Esophagus squamous epithelium (tissue), 5 donors: ENCODE measurements around the gene ENHO. TPM values are rescaled to one million over a fixed set of nuclear protein-coding genes. Genes with fewer than 3 reads are reported as not detected.

Experiments used
- DNase-seq: peaks from one replicate; lab custom pipeline; 2025; lab: John Stamatoyannopoulos, UW
- H3K27ac ChIP-seq, 4 donors: fragments of 200-600 bp; sonication (generic); one replicate each; pipeline ENCODE4 v1.5.1; 2016 to 2019; ENCODE audit warnings: mild to moderate bottlenecking in 1 of 4
- H3K27me3 ChIP-seq, 4 donors: fragments of 200-600 bp; sonication (generic); 1 replicate in 3 of 4; 2 replicates in 1 of 4; pipeline versions ENCODE4 v1.5.1 to v1.6.0; 2017 to 2021; ENCODE audit warnings: antibody characterized with exemption in 1 of 4
- H3K36me3 ChIP-seq, 3 donors: fragments of 200-600 bp; sonication (generic); one replicate each; pipeline ENCODE4 v1.5.1; 2016 to 2019
- H3K4me1 ChIP-seq, 3 donors: fragments of 200-600 bp; sonication (generic); one replicate each; pipeline ENCODE4 v1.5.1; 2017 to 2019
- H3K4me3 ChIP-seq, 4 donors: fragments of 200-600 bp; sonication (generic); 1 replicate in 3 of 4; 2 replicates in 1 of 4; pipeline ENCODE4 v1.5.1; 2016 to 2019; ENCODE audit warnings: mild to moderate bottlenecking in 2 of 4, moderate library complexity in 1 of 4
- H3K9me3 ChIP-seq, 3 donors: fragments of 200-600 bp; sonication (generic); one replicate each; pipeline ENCODE4 v1.5.1; 2016 to 2019
- POLR2A ChIP-seq, 4 donors: fragments of 450-650 bp; IDR thresholded peaks; one replicate each; pipeline ENCODE4 v1.6.1; 2017; ENCODE audit warnings: antibody characterized with exemption in 4 of 4, mild to moderate bottlenecking in 4 of 4, moderate library complexity in 3 of 4
- WGBS, 2 donors: methylation state at CpG; one replicate each; pipeline ENCODE4 v1.1.5; 2018; 5-methylcytosine and 5-hydroxymethylcytosine counted together
- intact Hi-C: fragments of 100-400 bp; cut with DNase I; formaldehyde crosslinking; loops from one replicate; pipeline ENCODE4 v1.15.0; 2022
- total RNA-seq, 4 donors: library from RNA; depleted of rRNA; stranded (reverse); fragments of >200 nt; gene quantifications; one replicate each; pipeline ENCODE4 v1.1.0, GENCODE V29; 2016
- TF ChIP-seq, protein P1 (sequence below), 6 experiments: fragments of 450-650 bp in 4 of 6; fragments of 200-600 bp in 2 of 6; sonication (generic) in 2 of 6; IDR thresholded peaks; one replicate each; pipeline ENCODE4 v1.5.1; 2016 to 2019; ENCODE audit warnings: antibody characterized with exemption in 6 of 6, mild to moderate bottlenecking in 4 of 6, moderate library complexity in 4 of 6
- donor health status: DM: yes; HTN: yes; CAD: no.

Gene ENHO
- total RNA-seq, 4 donors from 2014 or later, result 0.38 TPM; not detected in 3

DNA sequence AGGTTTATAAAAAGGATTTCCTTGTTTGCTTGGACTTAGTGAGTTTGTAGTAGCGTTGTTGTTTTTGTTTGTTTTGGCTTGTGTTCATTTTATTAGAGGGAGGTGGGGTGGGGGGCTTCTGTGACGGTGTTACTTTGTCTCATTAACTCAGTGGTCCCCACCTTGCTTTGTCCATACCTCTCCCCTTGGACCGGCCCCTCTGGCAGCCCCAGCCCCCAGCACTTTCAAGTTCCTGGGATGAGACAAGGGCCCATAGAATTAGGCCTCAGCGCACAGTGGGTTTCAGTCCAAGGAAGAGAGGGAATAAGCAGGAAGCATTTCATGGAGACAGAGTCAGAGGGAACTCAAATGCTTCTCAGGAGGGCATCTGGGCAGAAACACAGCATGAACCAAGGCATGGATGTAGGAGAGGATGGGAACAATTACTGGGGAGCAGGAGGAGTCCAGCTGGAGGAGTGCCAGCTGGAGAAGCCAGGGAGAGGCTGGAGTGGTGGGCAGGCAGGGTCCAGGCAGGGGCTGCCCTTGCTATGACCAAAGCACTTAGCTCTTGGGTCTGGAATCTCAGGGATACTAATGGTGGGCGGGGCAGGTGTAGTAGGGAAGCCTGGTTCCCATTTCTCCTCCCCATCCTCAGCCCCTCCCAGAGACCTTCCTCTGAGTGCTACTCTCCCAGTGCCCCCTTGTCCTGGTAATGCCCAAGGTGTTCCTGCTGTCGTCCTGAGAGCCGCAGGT lies 23.5 kb upstream of the ENHO start:
- TF ChIP-seq, protein P1, sequence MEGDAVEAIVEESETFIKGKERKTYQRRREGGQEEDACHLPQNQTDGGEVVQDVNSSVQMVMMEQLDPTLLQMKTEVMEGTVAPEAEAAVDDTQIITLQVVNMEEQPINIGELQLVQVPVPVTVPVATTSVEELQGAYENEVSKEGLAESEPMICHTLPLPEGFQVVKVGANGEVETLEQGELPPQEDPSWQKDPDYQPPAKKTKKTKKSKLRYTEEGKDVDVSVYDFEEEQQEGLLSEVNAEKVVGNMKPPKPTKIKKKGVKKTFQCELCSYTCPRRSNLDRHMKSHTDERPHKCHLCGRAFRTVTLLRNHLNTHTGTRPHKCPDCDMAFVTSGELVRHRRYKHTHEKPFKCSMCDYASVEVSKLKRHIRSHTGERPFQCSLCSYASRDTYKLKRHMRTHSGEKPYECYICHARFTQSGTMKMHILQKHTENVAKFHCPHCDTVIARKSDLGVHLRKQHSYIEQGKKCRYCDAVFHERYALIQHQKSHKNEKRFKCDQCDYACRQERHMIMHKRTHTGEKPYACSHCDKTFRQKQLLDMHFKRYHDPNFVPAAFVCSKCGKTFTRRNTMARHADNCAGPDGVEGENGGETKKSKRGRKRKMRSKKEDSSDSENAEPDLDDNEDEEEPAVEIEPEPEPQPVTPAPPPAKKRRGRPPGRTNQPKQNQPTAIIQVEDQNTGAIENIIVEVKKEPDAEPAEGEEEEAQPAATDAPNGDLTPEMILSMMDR (IDR thresholded peaks at IDR 0.05), result no peak
- Histone ChIP-seq H3K36me3 (no peaks in the 10 kb centered on the region), H3K9me3 (no peaks in the 10 kb centered on the region), H3K4me1 (peaks cover 0 to 8% (median 0%) of the 10 kb centered on the region in 3 donors), H3K27ac (no peak overlapping the region), H3K27me3 (peaks cover 0 to 21% (median 0%) of the 10 kb centered on the region in 4 donors), H3K4me3 (no peak overlapping the region)
- 70 to 81% methylated on average over 5 to 6 of the region's 7 CpGs for WGBS, 2 donors
- intact Hi-C loops, result loop anchor here (5.0 kb wide), 1 partner anchor 56 kb away; no protein-coding TSS in a partner anchor
- DNase-seq, result no peak

DNA sequence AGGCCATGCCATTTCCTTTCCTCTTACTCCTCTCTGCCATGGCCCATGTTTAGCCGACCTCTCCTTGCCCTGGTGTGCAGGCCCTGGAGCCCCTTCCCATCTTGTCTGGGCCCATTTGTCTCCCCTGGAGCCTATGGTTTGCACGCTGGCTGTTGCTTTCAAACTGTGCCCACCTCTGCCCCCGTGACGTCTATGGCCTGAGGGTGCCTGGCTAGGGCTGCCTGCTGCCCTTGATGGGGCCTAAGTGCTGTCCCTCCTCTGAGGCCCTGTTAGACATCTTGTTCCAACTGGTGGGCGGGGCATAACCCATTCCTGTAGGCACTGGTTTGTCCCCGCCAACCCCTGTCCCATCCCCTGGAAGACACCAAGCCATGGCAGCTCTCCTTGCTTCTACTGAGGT lies 22.7 kb upstream of the ENHO start:
- TF ChIP-seq POLR2A (IDR thresholded peaks at IDR 0.05), result no peak
- TF ChIP-seq, protein P1 (IDR thresholded peaks at IDR 0.05), result no peak
- Histone ChIP-seq H3K36me3 (no peaks in the 10 kb centered on the region), H3K4me3 (no peak overlapping the region), H3K27me3 (peaks cover 0 to 21% (median 0%) of the 10 kb centered on the region in 4 donors), H3K9me3 (no peaks in the 10 kb centered on the region), H3K27ac (no peak overlapping the region), H3K4me1 (peaks cover 0 to 8% (median 0%) of the 10 kb centered on the region in 3 donors)
- WGBS, 2 donors, result 77 to 84% methylated on average over 6 of the region's 6 CpGs
- intact Hi-C loops, result loop anchor here (5.0 kb wide), 1 partner anchor 57 kb away; no protein-coding TSS in a partner anchor
- no peak for DNase-seq

DNA sequence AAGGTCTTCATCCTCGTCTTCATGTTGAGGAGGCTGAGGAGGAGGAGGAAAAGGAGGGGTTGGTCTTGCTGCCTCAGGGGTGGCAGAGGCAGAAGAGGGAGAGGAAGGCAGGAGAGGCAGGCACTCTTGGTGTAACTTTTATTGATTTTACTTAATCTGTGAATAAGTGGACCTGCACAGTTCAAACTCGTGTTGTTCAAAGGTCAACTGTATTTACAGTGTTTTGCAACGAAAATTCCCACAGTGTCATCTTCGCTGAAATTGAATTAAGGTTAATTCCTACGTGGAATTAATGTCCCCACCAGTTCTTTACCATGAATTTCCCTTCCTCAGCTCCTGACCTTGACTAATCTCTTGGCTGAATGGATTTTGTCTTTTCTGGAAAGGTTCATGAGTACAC lies 21.2 kb upstream of the ENHO start:
- Histone ChIP-seq H3K4me3 (no peak overlapping the region), H3K4me1 (peaks cover 0 to 8% (median 0%) of the 10 kb centered on the region in 3 donors), H3K27ac (no peak overlapping the region), H3K36me3 (no peaks in the 10 kb centered on the region), H3K27me3 (peaks cover 0 to 21% (median 0%) of the 10 kb centered on the region in 4 donors), H3K9me3 (no peaks in the 10 kb centered on the region)
- intact Hi-C loops, result no loop called here
- WGBS, 2 donors, result 51 to 57% methylated on average over 5 of the region's 5 CpGs
- DNase-seq, result no peak
- TF ChIP-seq POLR2A (IDR thresholded peaks at IDR 0.05), result no peak
- TF ChIP-seq, protein P1 (IDR thresholded peaks at IDR 0.05), result no peak

DNA sequence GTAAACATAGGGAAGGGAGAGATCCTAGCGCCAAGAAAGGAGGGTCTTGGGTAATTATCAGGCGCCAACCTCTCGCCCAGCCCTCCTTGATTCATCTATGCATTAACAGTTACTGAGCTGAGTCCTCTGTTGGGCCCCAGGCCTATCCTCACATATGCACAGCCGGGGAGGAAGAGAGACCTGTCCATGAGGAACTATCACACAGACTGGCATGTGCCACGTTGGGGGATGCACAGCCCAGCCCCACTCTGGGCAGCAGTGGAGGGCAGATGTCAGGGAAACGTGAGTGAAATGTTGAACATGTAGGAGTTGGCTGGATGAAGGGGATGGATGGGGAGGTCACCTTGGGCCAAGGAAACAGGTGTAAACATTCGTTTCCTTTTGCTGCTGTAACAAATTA lies 18.8 kb upstream of the ENHO start:
- no peak for DNase-seq
- H3K9me3 ChIP-seq, result no peaks in the 10 kb centered on the region
- no peak overlapping the region for H3K27ac ChIP-seq
- H3K4me3 ChIP-seq, result no peak overlapping the region
- H3K27me3 ChIP-seq, result peaks cover 0 to 17% (median 0%) of the 10 kb centered on the region in 4 donors
- no peak for TF ChIP-seq POLR2A (IDR thresholded peaks at IDR 0.05)
- TF ChIP-seq, protein P1 (IDR thresholded peaks at IDR 0.05), result no peak
- intact Hi-C loops, result no loop called here
- H3K4me1 ChIP-seq, result no peaks in the 10 kb centered on the region
- no peaks in the 10 kb centered on the region for H3K36me3 ChIP-seq
- 62 to 73% methylated on average over 6 to 7 of the region's 7 CpGs for WGBS, 2 donors

DNA sequence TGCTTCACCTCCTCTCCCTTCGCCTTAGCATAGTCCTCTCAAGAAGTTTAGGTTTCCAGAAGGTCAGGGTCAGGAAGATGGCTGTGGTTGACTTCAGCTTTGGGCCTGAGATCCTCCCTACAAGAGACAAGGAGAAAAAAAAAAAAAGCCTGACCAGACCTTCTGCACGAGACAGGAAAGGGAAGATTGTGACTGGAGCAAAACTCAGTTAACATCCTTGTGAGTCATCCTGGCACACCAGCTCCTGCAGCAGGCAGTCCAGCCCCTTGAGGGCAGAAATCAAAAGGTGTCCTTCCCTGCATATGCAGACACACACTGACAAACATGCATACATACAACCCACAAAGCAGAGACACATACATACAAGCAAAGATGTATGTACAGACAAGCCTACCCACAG lies 18.0 kb upstream of the ENHO start:
- Histone ChIP-seq H3K27ac (no peak overlapping the region), H3K9me3 (no peaks in the 10 kb centered on the region), H3K4me1 (no peaks in the 10 kb centered on the region), H3K27me3 (peaks cover 0 to 18% (median 0%) of the 10 kb centered on the region in 4 donors), H3K36me3 (no peaks in the 10 kb centered on the region), H3K4me3 (no peak overlapping the region)
- TF ChIP-seq POLR2A (IDR thresholded peaks at IDR 0.05), result no peak
- TF ChIP-seq, protein P1 (IDR thresholded peaks at IDR 0.05), result no peak
- 58% methylated on average over 2 of the region's 2 CpGs; no CpG with 5 or more reads in 1 of the 2 donors for WGBS, 2 donors
- DNase-seq, result no peak
- intact Hi-C loops, result no loop called here
